ENCODE measurements around the gene LLGL1.

LLGL1 gene

GRCh38 chr17:18225121-18225641 is at the start of gene LLGL1:
LLGL1 (plus strand) TSS chr17:18225635; CDS start chr17:18225683, 48 bp downstream.
- peak; percentile 96 for DNase-seq

GRCh38 chr17:18176176-18176575 is 49.3 kb upstream of the LLGL1 start:
- DNase-seq = no peak

- no peak for DNase-seq
Measured at GRCh38 chr17:18177133-18177532, 48.3 kb upstream of the LLGL1 start.

GRCh38 chr17:18177722-18178121 is 47.7 kb upstream of the LLGL1 start:
- no peak for DNase-seq

GRCh38 chr17:18179196-18179595 is 46.2 kb upstream of the LLGL1 start:
- no peak for DNase-seq

GRCh38 chr17:18179804-18180203 is 45.6 kb upstream of the LLGL1 start:
- no peak for DNase-seq

- no peak for DNase-seq
Measured at GRCh38 chr17:18181358-18181757, 44.1 kb upstream of the LLGL1 start.

- no peak for DNase-seq
Measured at GRCh38 chr17:18182110-18182977, 43.1 kb upstream of the LLGL1 start.

GRCh38 chr17:18182978-18183333 is 42.5 kb upstream of the LLGL1 start:
- DNase-seq = peak; percentile 91

- DNase-seq = peak; percentile 100
Measured at GRCh38 chr17:18183334-18184142, 41.9 kb upstream of the LLGL1 start, which contains the start of gene ALKBH5. ALKBH5 (plus strand) TSS chr17:18183828; CDS start chr17:18184244, 416 bp downstream.

- no peak for DNase-seq
Measured at GRCh38 chr17:18184143-18185031, 41.0 kb upstream of the LLGL1 start.

GRCh38 chr17:18185391-18185790 is 40.0 kb upstream of the LLGL1 start:
- DNase-seq = peak; percentile 36

GRCh38 chr17:18185832-18186626 is 39.4 kb upstream of the LLGL1 start:
- no peak for DNase-seq

GRCh38 chr17:18186627-18186982 is 38.8 kb upstream of the LLGL1 start:
- peak; percentile 35 for DNase-seq

- DNase-seq = no peak
Measured at GRCh38 chr17:18187226-18187625, 38.2 kb upstream of the LLGL1 start.

GRCh38 chr17:18187821-18188761 is 37.3 kb upstream of the LLGL1 start:
- peak; percentile 16 for DNase-seq

GRCh38 chr17:18190628-18191235 is 34.7 kb upstream of the LLGL1 start:
- DNase-seq = no peak

GRCh38 chr17:18191236-18191667 is 34.2 kb upstream of the LLGL1 start:
- no peak for DNase-seq

- DNase-seq = no peak
Measured at GRCh38 chr17:18191967-18192366, 33.5 kb upstream of the LLGL1 start.

GRCh38 chr17:18194394-18194793 is 31.0 kb upstream of the LLGL1 start:
- no peak for DNase-seq

Measured in fibroblast of skin of right quadriceps (primary cell).